Upper lobe of right lung (tissue), 1 donor: ENCODE measurements around the gene IGLL1. TPM values are rescaled to one million over a fixed set of nuclear protein-coding genes. Genes with fewer than 3 reads are reported as not detected.

Experiments used
- ATAC-seq: fragments of 200-7000 bp; cut with Tn5 transposase; one replicate; pipeline ENCODE4 v1.9.1; 2020; ENCODE audit warnings: mild to moderate bottlenecking, moderate library complexity
- DNase-seq: peaks from one replicate; pipeline ENCODE4 v3.0.0-alpha.2; 2020
- H3K27ac ChIP-seq: fragments of 200-600 bp; one replicate; pipeline ENCODE4 v1.8.0; 2022
- H3K27me3 ChIP-seq: fragments of 200-600 bp; one replicate; pipeline ENCODE4 v1.8.0; 2022; ENCODE audit warnings: mild to moderate bottlenecking
- H3K36me3 ChIP-seq: fragments of 200-600 bp; one replicate; pipeline ENCODE4 v1.8.0; 2022
- H3K4me1 ChIP-seq: fragments of 200-600 bp; one replicate; pipeline ENCODE4 v1.8.0; 2022
- H3K4me3 ChIP-seq: fragments of 200-600 bp; one replicate; pipeline ENCODE4 v1.8.0; 2022; ENCODE audit warnings: mild to moderate bottlenecking
- H3K9me3 ChIP-seq: fragments of 200-600 bp; one replicate; pipeline ENCODE4 v1.8.0; 2022
- intact Hi-C: fragments of 100-400 bp; cut with DNase I; formaldehyde crosslinking; loops from one replicate; pipeline ENCODE4 v1.11.0; 2022
- total RNA-seq: library from RNA; stranded (reverse); fragmentation: NEBNext Ultra II Directional; extraction: Animal tissue kit (Norgen Biotek cat#: 25700); gene quantifications from one replicate; pipeline ENCODE4 v1.2.1, GENCODE V29; 2021
- TF ChIP-seq, protein P1 (sequence below): fragments of 200-600 bp; IDR thresholded peaks from one replicate; pipeline ENCODE4 v1.8.0; 2022; ENCODE audit warnings: antibody characterized with exemption
- donor health status: DM: no; HTN: yes; CAD: no; lungs with severe emphysema.

IGLL1 gene
- total RNA-seq, 1 donor from 2014 or later = not detected

DNA sequence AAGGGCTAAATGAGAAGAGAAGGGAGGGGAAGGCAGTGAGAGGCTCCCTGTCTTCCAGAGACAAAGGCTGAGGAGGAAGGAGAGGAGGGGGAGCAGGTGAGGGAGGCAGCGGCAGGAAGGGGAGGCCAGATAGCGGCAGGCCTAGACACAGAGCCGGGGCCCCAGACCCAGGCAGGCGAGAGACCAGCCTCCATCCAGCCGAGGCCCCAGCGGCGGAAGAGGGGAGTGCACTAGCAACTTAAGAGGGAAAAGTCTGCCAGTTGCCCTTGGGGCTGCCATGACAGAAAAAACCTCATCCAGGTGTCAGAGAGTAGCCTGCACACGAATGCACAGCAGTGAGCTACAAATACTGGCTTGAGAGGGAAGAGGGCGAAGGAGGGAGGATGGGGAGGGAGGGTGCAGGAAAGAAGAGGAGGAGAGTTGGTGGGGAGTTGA is 46.7 kb downstream of the IGLL1 start:
- peak; percentile 63 for DNase-seq
- Histone ChIP-seq H3K4me1 (peaks cover 8% of the 10 kb centered on the region), H3K36me3 (no peaks in the 10 kb centered on the region), H3K27ac (no peak overlapping the region), H3K27me3 (no peaks in the 10 kb centered on the region), H3K9me3 (no peaks in the 10 kb centered on the region), H3K4me3 (no peak overlapping the region)
- no peak for ATAC-seq
- TF ChIP-seq, protein P1, sequence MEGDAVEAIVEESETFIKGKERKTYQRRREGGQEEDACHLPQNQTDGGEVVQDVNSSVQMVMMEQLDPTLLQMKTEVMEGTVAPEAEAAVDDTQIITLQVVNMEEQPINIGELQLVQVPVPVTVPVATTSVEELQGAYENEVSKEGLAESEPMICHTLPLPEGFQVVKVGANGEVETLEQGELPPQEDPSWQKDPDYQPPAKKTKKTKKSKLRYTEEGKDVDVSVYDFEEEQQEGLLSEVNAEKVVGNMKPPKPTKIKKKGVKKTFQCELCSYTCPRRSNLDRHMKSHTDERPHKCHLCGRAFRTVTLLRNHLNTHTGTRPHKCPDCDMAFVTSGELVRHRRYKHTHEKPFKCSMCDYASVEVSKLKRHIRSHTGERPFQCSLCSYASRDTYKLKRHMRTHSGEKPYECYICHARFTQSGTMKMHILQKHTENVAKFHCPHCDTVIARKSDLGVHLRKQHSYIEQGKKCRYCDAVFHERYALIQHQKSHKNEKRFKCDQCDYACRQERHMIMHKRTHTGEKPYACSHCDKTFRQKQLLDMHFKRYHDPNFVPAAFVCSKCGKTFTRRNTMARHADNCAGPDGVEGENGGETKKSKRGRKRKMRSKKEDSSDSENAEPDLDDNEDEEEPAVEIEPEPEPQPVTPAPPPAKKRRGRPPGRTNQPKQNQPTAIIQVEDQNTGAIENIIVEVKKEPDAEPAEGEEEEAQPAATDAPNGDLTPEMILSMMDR = peak; percentile 12
- intact Hi-C loops = no loop called here

DNA sequence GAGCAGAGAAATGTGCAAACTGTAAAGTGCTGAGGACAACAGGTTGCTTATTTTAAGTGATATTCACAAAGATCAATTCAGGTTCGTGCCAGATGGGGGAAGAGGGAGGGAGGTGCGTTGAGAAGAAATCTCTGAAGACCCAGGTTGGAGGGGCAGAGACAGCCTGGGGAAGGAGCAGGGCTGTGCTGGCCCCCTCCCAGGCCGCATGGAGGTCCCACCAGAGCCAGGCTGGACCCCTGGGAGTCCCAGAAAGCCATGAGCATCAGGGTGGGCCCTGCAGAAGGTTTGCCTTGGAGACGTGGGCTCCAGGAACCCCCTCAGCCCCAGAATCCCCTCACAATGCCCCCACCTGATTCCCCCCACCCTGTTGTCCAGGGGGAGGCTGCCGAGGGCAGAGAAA is 47.4 kb downstream of the IGLL1 start:
- no peak overlapping the region for H3K27ac ChIP-seq
- DNase-seq (peak; percentile 29), ATAC-seq (no peak)
- H3K4me3 ChIP-seq = no peak overlapping the region
- TF ChIP-seq, protein P1 = no peak
- H3K9me3 ChIP-seq = no peaks in the 10 kb centered on the region
- H3K27me3 ChIP-seq = no peaks in the 10 kb centered on the region
- peaks cover 8% of the 10 kb centered on the region for H3K4me1 ChIP-seq
- intact Hi-C loops = no loop called here
- H3K36me3 ChIP-seq = no peaks in the 10 kb centered on the region

DNA sequence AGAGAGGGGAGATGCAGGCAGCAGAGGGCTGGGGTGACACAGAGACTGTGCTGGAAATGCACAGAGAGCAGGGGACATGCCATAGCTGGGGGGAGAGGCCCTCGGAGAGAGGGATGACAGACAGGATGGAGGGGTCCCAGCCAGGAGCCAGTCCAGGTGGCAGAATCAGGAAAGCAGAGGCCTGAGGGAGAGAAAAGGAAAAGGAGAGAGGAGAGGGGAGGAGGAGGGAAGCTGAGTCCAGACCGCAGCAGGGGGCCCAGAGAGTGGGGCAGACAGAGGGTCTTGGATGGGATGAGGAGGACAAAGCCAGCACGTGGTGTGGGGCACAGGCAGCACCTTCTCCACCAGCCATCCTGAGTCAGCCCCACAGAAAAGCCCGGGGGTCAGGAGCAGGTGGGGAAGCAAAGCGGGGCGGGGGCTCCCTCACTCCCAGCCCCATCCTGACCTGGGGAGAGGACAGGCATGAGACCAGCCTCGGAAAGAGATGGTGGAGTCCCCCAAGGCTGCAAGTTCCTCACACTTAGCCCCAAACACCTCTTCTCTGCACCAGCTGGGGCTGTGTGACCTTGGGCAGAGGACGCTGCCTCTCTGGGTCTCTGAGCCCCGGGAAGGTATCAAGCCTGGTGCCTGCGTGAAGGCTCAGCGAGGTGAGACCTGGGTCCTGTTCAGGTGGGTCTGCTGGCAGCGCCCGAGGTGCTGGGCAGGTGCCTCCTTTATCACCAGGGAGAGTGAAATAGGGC is 48.0 kb downstream of the IGLL1 start:
- Histone ChIP-seq H3K27ac (no peak overlapping the region), H3K36me3 (no peaks in the 10 kb centered on the region), H3K4me1 (peaks cover 8% of the 10 kb centered on the region), H3K9me3 (no peaks in the 10 kb centered on the region), H3K27me3 (no peaks in the 10 kb centered on the region), H3K4me3 (no peak overlapping the region)
- TF ChIP-seq, protein P1 = no peak
- DNase-seq (peak; percentile 39), ATAC-seq (no peak)
- intact Hi-C loops = no loop called here

DNA sequence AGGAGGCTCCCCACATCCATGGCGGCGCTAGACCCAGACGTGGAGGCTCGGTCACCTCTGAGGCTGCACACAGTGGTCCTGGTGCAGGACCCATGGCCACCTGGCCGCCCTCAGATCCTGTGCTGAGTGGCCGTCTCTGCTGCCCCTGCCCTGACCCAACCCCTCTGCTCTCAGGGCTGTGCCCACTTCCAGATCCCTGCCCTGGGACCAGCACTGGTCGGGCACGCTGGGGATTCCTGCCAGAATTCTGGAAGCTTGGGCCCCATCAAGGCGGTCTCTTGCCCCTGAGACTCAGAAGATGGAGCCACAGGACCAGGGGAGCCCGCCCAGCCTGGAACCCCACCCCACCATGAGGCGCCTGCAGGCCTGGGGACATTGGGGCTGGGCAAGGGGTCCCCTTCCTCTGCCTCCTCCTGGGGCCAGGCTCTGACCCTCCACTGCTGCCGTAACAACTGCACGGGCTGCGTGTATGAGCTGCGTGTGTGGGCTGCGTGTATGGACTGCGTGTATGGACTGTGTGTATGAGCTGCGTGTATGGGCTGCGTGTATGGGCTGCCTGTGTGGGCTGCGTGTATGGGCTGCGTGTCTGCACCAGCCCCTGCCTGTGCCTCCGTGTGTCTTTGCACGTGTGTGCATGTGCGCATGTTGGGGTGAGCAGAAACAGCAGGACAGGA is 48.7 kb downstream of the IGLL1 start:
- DNase-seq (peak; percentile 54), ATAC-seq (no peak)
- H3K36me3 ChIP-seq = no peaks in the 10 kb centered on the region
- intact Hi-C loops = no loop called here
- H3K4me1 ChIP-seq = peaks cover 8% of the 10 kb centered on the region
- no peak overlapping the region for H3K4me3 ChIP-seq
- no peaks in the 10 kb centered on the region for H3K9me3 ChIP-seq
- H3K27ac ChIP-seq = no peak overlapping the region
- TF ChIP-seq, protein P1 = no peak
- H3K27me3 ChIP-seq = no peaks in the 10 kb centered on the region

DNA sequence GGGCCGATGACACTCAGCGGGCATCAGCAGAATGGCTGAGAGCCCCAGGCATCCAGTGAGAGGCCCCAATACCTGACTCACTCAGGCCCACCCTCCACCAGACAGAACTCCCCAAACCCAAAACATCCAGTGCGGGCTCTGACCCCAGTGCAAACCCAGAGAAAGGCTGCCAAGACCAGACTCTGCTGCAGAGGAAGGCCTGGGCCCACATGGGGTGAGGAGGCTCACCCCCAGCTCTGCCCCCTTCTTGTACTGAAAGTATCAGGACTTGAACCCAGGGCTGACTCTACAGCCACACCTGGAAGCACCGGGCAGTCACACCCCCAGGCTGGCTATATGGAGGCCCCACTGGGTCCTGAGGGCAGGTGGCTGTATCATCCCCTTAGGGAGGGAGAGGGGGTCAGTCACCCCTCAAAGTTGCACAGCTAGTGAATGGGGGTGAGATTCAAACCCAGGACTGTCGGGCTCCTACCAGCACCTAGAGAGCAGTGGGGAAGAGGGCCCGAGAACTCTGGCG is 49.3 kb downstream of the IGLL1 start:
- no peak overlapping the region for H3K27ac ChIP-seq
- TF ChIP-seq, protein P1 = no peak
- intact Hi-C loops = no loop called here
- no peak for ATAC-seq
- no peaks in the 10 kb centered on the region for H3K27me3 ChIP-seq
- peaks cover 6% of the 10 kb centered on the region for H3K4me1 ChIP-seq
- peak; percentile 29 for DNase-seq
- H3K4me3 ChIP-seq = no peak overlapping the region
- H3K9me3 ChIP-seq = no peaks in the 10 kb centered on the region
- H3K36me3 ChIP-seq = no peaks in the 10 kb centered on the region
